Upper lobe of left lung (tissue), 4 donors: Measurements from ENCODE around the gene LDLRAD3.

Source experiments
- CTCF ChIP-seq, 6 experiments: fragments of 450-650 bp in 4 of 6; fragments of 200-600 bp in 2 of 6; sonication (generic) in 2 of 6; IDR thresholded peaks; one replicate each; pipeline ENCODE4 v1.5.1; 2016 to 2019; ENCODE audit warnings: antibody characterized with exemption in 6 of 6
- EP300 ChIP-seq, 4 donors: sonication (generic); formaldehyde crosslinking; IDR thresholded peaks; one replicate each; pipeline ENCODE4 v1.5.1; 2017; ENCODE audit warnings: antibody characterized with exemption in 4 of 4, control low read depth in 2 of 4
- POLR2A ChIP-seq, 4 donors: fragments of 450-650 bp; IDR thresholded peaks; one replicate each; pipeline ENCODE4 v1.5.1; 2016 to 2017; ENCODE audit warnings: antibody characterized with exemption in 4 of 4, mild to moderate bottlenecking in 2 of 4
- POLR2AphosphoS5 ChIP-seq, 2 donors: sonication (generic); formaldehyde crosslinking; IDR thresholded peaks; one replicate each; pipeline ENCODE4 v1.5.1; 2017; ENCODE audit warnings: antibody characterized with exemption in 2 of 2

- TF ChIP-seq POLR2A (IDR thresholded peaks at IDR 0.05), result no peak
- no peak for TF ChIP-seq CTCF (IDR thresholded peaks at IDR 0.05)
- TF ChIP-seq EP300 (IDR thresholded peaks at IDR 0.05), result no peak
- TF ChIP-seq POLR2AphosphoS5 (IDR thresholded peaks at IDR 0.05), result no peak
These were observed 134.8 kb downstream of the LDLRAD3 start for GRCh38 chr11:36078686-36079055.
